VCaP (cell line): ENCODE results near the gene KCP.

Experiments used
- H3K27ac ChIP-seq: fragments of 450-650 bp; 2 replicates; pipeline ENCODE4 v1.5.1; 2017
- CTCF ChIP-seq: fragments of 450-650 bp; conservative IDR thresholded peaks from 2 replicates; pipeline ENCODE4 v1.5.1; 2017; ENCODE audit warnings: mild to moderate bottlenecking, moderate library complexity

KCP gene

GRCh38 chr7:128902761-128903585, 7.5 kb downstream of the KCP start:
- no peak overlapping the region for H3K27ac ChIP-seq
- TF ChIP-seq CTCF: no peak

DNA sequence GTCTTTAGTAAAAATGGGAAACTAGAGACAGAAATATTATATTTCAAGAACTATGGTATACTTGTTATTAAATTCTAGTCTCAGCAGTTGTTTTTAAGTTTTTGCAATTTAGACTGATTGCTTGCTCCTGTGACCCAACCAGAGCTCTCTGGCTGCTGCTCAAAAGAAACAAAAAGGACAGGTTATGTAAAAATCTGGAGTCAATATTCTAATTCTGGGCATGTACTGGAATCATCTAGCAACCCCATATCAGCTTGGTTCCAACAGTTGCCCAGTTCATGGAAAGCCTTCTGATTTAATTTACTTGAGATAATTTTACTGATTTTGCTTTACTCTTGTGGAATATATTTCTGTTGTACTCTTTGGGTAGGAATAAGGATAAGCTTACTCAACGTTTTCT, 10.3 kb downstream of the KCP start:
- no peak for TF ChIP-seq CTCF

DNA sequence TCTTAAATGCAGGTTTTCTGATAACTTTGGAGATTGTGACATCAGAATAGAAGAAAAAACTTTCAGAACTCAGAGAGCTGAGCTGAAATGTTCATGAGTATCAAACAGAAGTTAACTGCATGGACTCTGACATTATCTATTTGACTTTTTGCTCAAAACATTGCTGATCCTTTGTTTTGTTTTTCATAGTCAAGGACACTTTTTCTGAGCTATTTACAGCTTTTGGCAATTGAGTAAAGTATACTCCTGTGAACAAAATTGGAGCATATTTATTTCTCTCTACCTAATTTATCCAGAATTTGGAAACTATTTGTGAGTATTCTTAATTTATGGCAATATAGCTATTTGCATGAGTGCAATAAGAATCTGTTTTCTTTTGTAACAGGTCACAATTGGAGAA, 11.1 kb downstream of the KCP start:
- no peak for TF ChIP-seq CTCF
- no peak overlapping the region for H3K27ac ChIP-seq

More for the DNA sequence above, 10.3 kb downstream of the KCP start:
- H3K27ac ChIP-seq: no peak overlapping the region

GRCh38 chr7:128895320-128895719, 15.2 kb downstream of the KCP start:
- no peak overlapping the region for H3K27ac ChIP-seq
- TF ChIP-seq CTCF: no peak

GRCh38 chr7:128894101-128894440, 16.4 kb downstream of the KCP start:
- H3K27ac ChIP-seq: no peak overlapping the region
- TF ChIP-seq CTCF: no peak

DNA sequence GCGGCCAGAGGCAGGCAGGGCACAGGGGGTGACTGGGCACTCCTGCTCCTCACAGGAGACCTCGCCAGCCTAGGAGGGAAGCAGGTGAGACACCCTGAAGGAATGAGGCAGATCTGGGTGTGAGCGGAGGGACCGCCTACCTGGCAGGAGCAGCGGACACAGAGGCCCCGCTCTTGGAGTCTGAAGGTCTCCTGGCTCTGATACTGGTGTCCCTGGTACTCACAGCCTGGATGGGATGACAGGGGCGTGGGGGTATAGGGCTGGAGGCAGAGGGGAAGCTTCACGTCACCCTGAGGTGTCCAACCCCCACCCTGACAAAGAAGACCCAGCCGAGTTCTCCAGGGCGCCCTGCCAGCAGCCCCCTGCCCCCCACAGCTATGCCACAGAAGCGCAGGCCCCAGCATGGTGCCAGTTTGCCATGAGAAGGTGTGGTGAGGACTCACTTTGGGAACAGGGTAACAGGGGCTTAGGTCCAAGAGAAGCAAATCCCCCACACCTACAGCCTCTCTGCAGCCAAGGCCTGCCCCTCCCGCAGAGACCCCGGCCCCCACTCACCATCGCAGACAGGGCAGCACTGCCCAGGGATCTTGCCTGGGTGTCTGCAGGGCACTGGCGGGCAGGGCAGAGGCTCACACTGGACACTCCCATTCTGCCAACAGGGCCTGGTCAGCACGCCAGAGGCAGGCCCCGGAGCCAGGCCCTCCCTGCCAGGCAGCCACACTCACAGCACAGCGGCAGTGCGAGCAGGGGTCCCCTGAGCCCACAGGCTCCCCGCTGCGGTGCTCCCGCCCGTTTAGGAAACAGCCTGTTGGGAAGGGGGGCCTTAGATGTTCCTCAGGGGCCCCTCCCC, 17.0 kb downstream of the KCP start:
- TF ChIP-seq CTCF: no peak
- no peak overlapping the region for H3K27ac ChIP-seq

DNA sequence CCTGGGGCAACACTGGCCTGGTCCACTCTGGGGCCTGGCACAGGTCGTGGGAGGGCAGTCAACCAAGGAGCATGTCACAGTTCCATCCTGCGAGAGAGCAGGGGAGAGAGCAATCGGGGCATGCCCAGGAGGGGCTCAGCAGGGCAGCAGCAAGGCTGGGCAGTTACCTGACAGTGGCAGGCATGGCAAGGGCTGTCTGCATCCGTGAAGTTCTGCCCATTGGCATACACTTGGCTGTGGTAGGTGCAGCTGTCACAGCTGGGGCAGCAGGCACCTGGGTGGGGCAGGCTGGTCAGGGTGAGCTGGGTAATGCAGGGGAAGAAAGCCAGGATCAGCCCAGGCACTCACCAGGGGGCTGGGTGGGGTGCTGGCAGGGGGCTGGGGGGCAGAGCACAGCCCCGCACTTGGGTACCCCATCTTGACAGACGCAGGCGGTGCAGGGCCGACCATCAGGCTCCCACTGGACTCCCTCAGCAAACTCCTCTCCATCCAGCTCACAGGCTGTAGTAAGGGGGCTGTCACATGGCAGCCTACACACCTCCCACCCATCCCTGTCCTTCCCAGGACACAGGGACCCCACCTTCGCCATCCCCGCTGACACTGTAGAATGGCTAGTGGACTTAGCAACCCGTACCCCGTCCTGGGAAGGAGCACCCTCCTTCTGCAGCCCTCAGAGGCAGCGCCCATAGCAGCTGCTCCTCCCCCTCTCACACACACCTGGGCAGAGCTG, 17.8 kb downstream of the KCP start:
- TF ChIP-seq CTCF: no peak
- no peak overlapping the region for H3K27ac ChIP-seq
